H9 (cell line): ENCODE results near the gene PRXL2C. TPM values are rescaled to one million over a fixed set of nuclear protein-coding genes. Genes with fewer than 3 reads are reported as not detected.

Source experiments
- DNase-seq: peaks from one replicate; pipeline ENCODE4 v3.0.0-alpha.2; 2017
- H2AFZ ChIP-seq: one replicate; pipeline ENCODE4 v1.6.1; 2013; ENCODE audit warnings: mild to moderate bottlenecking, low read length, control low read depth, moderate library complexity
- H2AK5ac ChIP-seq: 2 replicates; pipeline ENCODE4 v1.6.1; 2013; ENCODE audit warnings: low read length, control low read depth, mixed read lengths; ENCODE audit not compliant: insufficient read length
- H2BK120ac ChIP-seq: one replicate; pipeline ENCODE4 v1.6.1; 2013; ENCODE audit warnings: low read depth, mild to moderate bottlenecking, low read length, control low read depth, inconsistent platforms; ENCODE audit not compliant: poor library complexity, severe bottlenecking
- H2BK12ac ChIP-seq: 2 replicates; pipeline ENCODE4 v1.6.1; 2013; ENCODE audit warnings: low read length, control low read depth, mixed read lengths, low read depth; ENCODE audit not compliant: insufficient read length
- H2BK15ac ChIP-seq: 2 replicates; pipeline ENCODE4 v1.6.1; 2013; ENCODE audit warnings: low read depth, low read length, control low read depth
- H2BK20ac ChIP-seq: one replicate; pipeline ENCODE4 v1.6.1; 2013; ENCODE audit warnings: low read depth, mild to moderate bottlenecking, low read length, control low read depth, inconsistent platforms; ENCODE audit not compliant: poor library complexity, severe bottlenecking
- H2BK5ac ChIP-seq: 2 replicates; pipeline ENCODE4 v1.6.1; 2013; ENCODE audit warnings: low read length, control low read depth, mixed read lengths; ENCODE audit not compliant: insufficient read length
- H3K14ac ChIP-seq: 2 replicates; pipeline ENCODE4 v1.6.1; 2013; ENCODE audit warnings: low read length, control low read depth; ENCODE audit not compliant: insufficient read depth
- H3K18ac ChIP-seq: 2 replicates; pipeline ENCODE4 v1.6.1; 2013; ENCODE audit warnings: low read depth, mild to moderate bottlenecking, mixed read lengths, low read length, control low read depth; ENCODE audit not compliant: insufficient read length
- H3K23ac ChIP-seq: 2 replicates; pipeline ENCODE4 v1.6.1; 2013; ENCODE audit warnings: low read length, control low read depth, mixed read lengths, low read depth; ENCODE audit not compliant: insufficient read length
- H3K23me2 ChIP-seq: 2 replicates; pipeline ENCODE4 v1.6.1; 2013; ENCODE audit warnings: low read depth, mild to moderate bottlenecking, mixed read lengths, low read length, control low read depth; ENCODE audit not compliant: insufficient read length, poor library complexity, severe bottlenecking
- H3K27ac ChIP-seq: 2 replicates; pipeline ENCODE4 v1.5.1; 2013; ENCODE audit warnings: low read length, control low read depth, mixed read lengths, low read depth; ENCODE audit not compliant: insufficient read length
- H3K27me3 ChIP-seq: 2 replicates; pipeline ENCODE4 v1.6.1; 2013; ENCODE audit warnings: low read length, control low read depth, inconsistent platforms; ENCODE audit not compliant: insufficient read depth
- H3K4ac ChIP-seq: 2 replicates; pipeline ENCODE4 v1.6.1; 2013; ENCODE audit warnings: low read depth, mild to moderate bottlenecking, control low read depth, inconsistent platforms, low read length, moderate library complexity
- H3K4me1 ChIP-seq: 2 replicates; pipeline ENCODE4 v1.6.1; 2013; ENCODE audit warnings: low read length, control low read depth, inconsistent platforms; ENCODE audit not compliant: insufficient read depth
- H3K4me2 ChIP-seq: 2 replicates; pipeline ENCODE4 v1.6.1; 2013; ENCODE audit warnings: low read length, control low read depth, mixed read lengths; ENCODE audit not compliant: insufficient read length, insufficient read depth
- H3K56ac ChIP-seq: 2 replicates; pipeline ENCODE4 v1.6.1; 2013; ENCODE audit warnings: low read depth, mild to moderate bottlenecking, mixed read lengths, low read length, control low read depth; ENCODE audit not compliant: insufficient read length
- H3K79me1 ChIP-seq: 2 replicates; pipeline ENCODE4 v1.6.1; 2013; ENCODE audit warnings: low read depth, mild to moderate bottlenecking, moderate library complexity, low read length, control low read depth, inconsistent platforms; ENCODE audit not compliant: insufficient read depth, poor library complexity, severe bottlenecking
- H3K79me2 ChIP-seq: 2 replicates; pipeline ENCODE4 v1.6.1; 2013; ENCODE audit warnings: low read length, control low read depth, inconsistent platforms; ENCODE audit not compliant: insufficient read depth
- H3K9ac ChIP-seq: 2 replicates; pipeline ENCODE4 v1.6.1; 2013; ENCODE audit warnings: low read length, control low read depth, mixed read lengths; ENCODE audit not compliant: insufficient read length; ENCODE audit errors: extremely low read depth
- H3K9me3 ChIP-seq: one replicate; pipeline ENCODE4 v1.6.1; 2013; ENCODE audit warnings: low read depth, low read length, inconsistent platforms; ENCODE audit not compliant: control insufficient read depth
- H3T11ph ChIP-seq: one replicate; pipeline ENCODE4 v1.6.1; 2013; ENCODE audit warnings: mild to moderate bottlenecking, low read length, control low read depth, inconsistent platforms
- H4K20me1 ChIP-seq: one replicate; pipeline ENCODE4 v1.6.1; 2013; ENCODE audit not compliant: control insufficient read depth, insufficient read length, insufficient read depth
- H4K5ac ChIP-seq: 2 replicates; pipeline ENCODE4 v1.6.1; 2013; ENCODE audit warnings: low read depth, mild to moderate bottlenecking, mixed read lengths, low read length, control low read depth; ENCODE audit not compliant: insufficient read length
- H4K8ac ChIP-seq: replicated peaks from 2 replicates; pipeline ENCODE4 v1.6.1; 2013; ENCODE audit warnings: low read length, control low read depth, mixed read lengths, low read depth; ENCODE audit not compliant: insufficient read length
- H4K91ac ChIP-seq: 2 replicates; pipeline ENCODE4 v1.6.1; 2013; ENCODE audit warnings: low read depth, mild to moderate bottlenecking, moderate library complexity, mixed read lengths, low read length, control low read depth; ENCODE audit not compliant: insufficient read length
- H3K27ac Mint-ChIP-seq, 3 experiments: 2 replicates in 2 of 3; 3 replicates in 1 of 3; pipeline ENCODE4 v1.8.0; 2020 to 2021; ENCODE audit warnings: mixed read lengths in 3 of 3, mild to moderate bottlenecking in 1 of 3, moderate library complexity in 1 of 3
- H3K27me3 Mint-ChIP-seq: 2 replicates; pipeline ENCODE4 v1.8.0; 2021; ENCODE audit warnings: low read depth, mild to moderate bottlenecking, moderate library complexity, mixed read lengths
- H3K36me3 Mint-ChIP-seq, 3 experiments: 2 replicates in 2 of 3; 3 replicates in 1 of 3; pipeline ENCODE4 v1.8.0; 2020 to 2021; ENCODE audit warnings: low read depth in 3 of 3, mixed read lengths in 3 of 3; ENCODE audit not compliant: insufficient read depth in 1 of 3
- H3K4me1 Mint-ChIP-seq, 2 experiments: 2 replicates each; pipeline ENCODE4 v1.8.0; 2020; ENCODE audit warnings: mixed read lengths in 2 of 2
- H3K4me3 Mint-ChIP-seq, 2 experiments: 2 replicates in 1 of 2; 3 replicates in 1 of 2; pipeline ENCODE4 v1.8.0; 2020 to 2021; ENCODE audit warnings: mild to moderate bottlenecking in 2 of 2, mixed read lengths in 2 of 2, moderate library complexity in 1 of 2
- H3K9me3 Mint-ChIP-seq, 2 experiments: 2 replicates in 1 of 2; 3 replicates in 1 of 2; pipeline ENCODE4 v1.8.0; 2020; ENCODE audit warnings: mild to moderate bottlenecking in 2 of 2, mixed read lengths in 2 of 2, moderate library complexity in 1 of 2
- whole genome bisulfite sequencing: extraction: QIAGEN DNeasy Blood & Tissue Kit; methylation state at CpG from one replicate; pipeline ENCODE4 v1.1.7; 2013; ENCODE audit warnings: missing lambda C conversion rate, low lambda C conversion rate, mixed read lengths; ENCODE audit not compliant: insufficient read length; ENCODE audit errors: extremely low coverage; 5-methylcytosine and 5-hydroxymethylcytosine counted together
- total RNA-seq: library from RNA; stranded (reverse); gene quantifications from 2 replicates; pipeline ENCODE4 v1.2.1, GENCODE V29; 2021
- TF ChIP-seq, protein P1 (sequence below): fragments of 200-600 bp; sonication (generic); conservative IDR thresholded peaks from 3 replicates; pipeline ENCODE4 v1.8.0; 2021; ENCODE audit warnings: antibody characterized with exemption, mild to moderate bottlenecking

PRXL2C gene
- total RNA-seq, 1 experiment from 2014 or later, result 4.7 TPM

DNA sequence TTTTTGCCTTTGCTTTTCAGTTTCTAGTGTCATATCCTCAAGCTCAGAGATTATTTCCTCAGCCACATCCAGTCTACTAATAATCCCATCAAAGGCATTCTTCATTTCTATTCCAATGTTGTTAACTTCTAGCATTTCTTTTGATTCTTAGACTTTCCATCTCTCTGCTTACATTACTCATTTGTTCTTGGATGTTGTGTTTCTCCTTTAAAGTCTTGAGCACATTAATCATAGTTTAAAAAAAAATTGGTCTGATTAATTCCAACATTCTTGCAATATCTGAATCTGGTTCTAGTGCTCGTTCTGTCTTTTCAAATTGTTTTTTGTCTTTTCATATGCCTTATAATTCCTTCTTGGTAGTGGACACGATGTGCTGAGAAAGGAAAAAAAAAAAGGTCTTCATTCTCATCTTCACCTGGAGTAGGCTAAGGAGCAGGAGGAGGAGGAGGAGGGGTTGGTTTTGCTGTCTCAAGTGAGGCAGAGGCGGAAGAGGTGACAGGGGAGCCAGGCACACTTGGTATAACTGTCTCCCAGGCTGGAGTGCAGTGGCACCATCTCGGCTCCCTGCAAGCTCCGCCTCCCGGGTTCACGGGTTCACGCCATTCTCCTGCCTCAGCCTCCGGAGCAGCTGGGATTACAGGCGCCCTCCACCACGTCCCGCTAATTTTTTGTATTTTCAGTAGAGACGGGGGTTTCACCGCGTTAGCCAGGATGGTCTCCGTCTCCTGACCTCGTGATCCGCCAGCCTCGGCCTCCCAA is 16.3 kb downstream of the PRXL2C start:
- Mint-ChIP-seq H3K9me3 (no peaks in the 10 kb centered on the region), H3K27me3 (peaks cover 2% of the 10 kb centered on the region), H3K4me1 (no peaks in the 10 kb centered on the region), H3K36me3 (no peaks in the 10 kb centered on the region; a peak in 2 of 7 replicates), H3K27ac (no peak overlapping the region), H3K4me3 (no peak overlapping the region)
- Histone ChIP-seq H3K18ac (no peak overlapping the region), H3K79me1 (no peaks in the 10 kb centered on the region), H2AK5ac (no peak overlapping the region), H4K8ac (no peak overlapping the region), H3K23me2 (no peaks in the 10 kb centered on the region), H3K27ac (no peak overlapping the region), H2BK120ac (no peak overlapping the region), H3K4ac (no peak overlapping the region), H2BK20ac (no peak overlapping the region), H2BK5ac (no peak overlapping the region), H3K27me3 (no peaks in the 10 kb centered on the region), H4K5ac (no peak overlapping the region), H2BK12ac (no peak overlapping the region), H3K9ac (no peak overlapping the region), H3K23ac (no peak overlapping the region), H3K56ac (no peak overlapping the region), H3K14ac (no peak overlapping the region), H3K4me2 (no peak overlapping the region), H3K9me3 (no peaks in the 10 kb centered on the region), H2AFZ (no peak overlapping the region), H2BK15ac (no peak overlapping the region), H4K20me1 (no peaks in the 10 kb centered on the region), H4K91ac (no peak overlapping the region), H3T11ph (no peak overlapping the region), H3K4me1 (no peaks in the 10 kb centered on the region), H3K79me2 (no peaks in the 10 kb centered on the region)
- TF ChIP-seq, protein P1, sequence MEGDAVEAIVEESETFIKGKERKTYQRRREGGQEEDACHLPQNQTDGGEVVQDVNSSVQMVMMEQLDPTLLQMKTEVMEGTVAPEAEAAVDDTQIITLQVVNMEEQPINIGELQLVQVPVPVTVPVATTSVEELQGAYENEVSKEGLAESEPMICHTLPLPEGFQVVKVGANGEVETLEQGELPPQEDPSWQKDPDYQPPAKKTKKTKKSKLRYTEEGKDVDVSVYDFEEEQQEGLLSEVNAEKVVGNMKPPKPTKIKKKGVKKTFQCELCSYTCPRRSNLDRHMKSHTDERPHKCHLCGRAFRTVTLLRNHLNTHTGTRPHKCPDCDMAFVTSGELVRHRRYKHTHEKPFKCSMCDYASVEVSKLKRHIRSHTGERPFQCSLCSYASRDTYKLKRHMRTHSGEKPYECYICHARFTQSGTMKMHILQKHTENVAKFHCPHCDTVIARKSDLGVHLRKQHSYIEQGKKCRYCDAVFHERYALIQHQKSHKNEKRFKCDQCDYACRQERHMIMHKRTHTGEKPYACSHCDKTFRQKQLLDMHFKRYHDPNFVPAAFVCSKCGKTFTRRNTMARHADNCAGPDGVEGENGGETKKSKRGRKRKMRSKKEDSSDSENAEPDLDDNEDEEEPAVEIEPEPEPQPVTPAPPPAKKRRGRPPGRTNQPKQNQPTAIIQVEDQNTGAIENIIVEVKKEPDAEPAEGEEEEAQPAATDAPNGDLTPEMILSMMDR, result no peak
- peak; percentile 53 for DNase-seq
- no CpG with 5 or more reads among the region's 19 CpGs for WGBS
